HepG2 (cell line): ENCODE data around the gene RPS6KB1. TPM values are rescaled to one million over a fixed set of nuclear protein-coding genes. Genes with fewer than 3 reads are reported as not detected.

Experiments
- CREB1 ChIP-seq, 2 experiments: fragments of 450-650 bp in 1 of 2; IDR thresholded peaks; 2 replicates each; pipeline ENCODE4 v1.6.1; 2016 to 2017; ENCODE audit warnings: control low read depth in 1 of 2, mild to moderate bottlenecking in 1 of 2, missing compliant biosample characterization in 1 of 2, missing genetic modification characterization in 1 of 2
- HHEX ChIP-seq: IDR thresholded peaks from 2 replicates; pipeline ENCODE4 v1.6.1; 2016; ENCODE audit warnings: control low read depth
- MEIS1 ChIP-seq: sonication (generic); formaldehyde crosslinking; IDR thresholded peaks from 2 replicates; pipeline ENCODE4 v1.9.0; 2021; ENCODE audit warnings: mild to moderate bottlenecking, missing genetic modification reagents, moderate library complexity, borderline replicate concordance
- MIXL1 ChIP-seq: IDR thresholded peaks from 2 replicates; pipeline ENCODE4 v1.6.1; 2016
- POLR2AphosphoS5 ChIP-seq: IDR thresholded peaks from 2 replicates; pipeline ENCODE4 v1.6.1; 2012; ENCODE audit warnings: low read depth, low read length
- SP4 ChIP-seq: sonication (generic); formaldehyde crosslinking; IDR thresholded peaks from 2 replicates; pipeline ENCODE4 v1.8.1; 2023; ENCODE audit warnings: mild to moderate bottlenecking, missing genetic modification reagents
- SRSF4 ChIP-seq: fragments of 200-400 bp; formaldehyde crosslinking; IDR thresholded peaks from one replicate; pipeline ENCODE4 v1.6.1; 2018; ENCODE audit warnings: mild to moderate bottlenecking, low read depth, low read length, moderate library complexity; ENCODE audit not compliant: poor library complexity, severe bottlenecking
- TGIF2 ChIP-seq: IDR thresholded peaks from 2 replicates; pipeline ENCODE4 v1.6.1; 2016; ENCODE audit warnings: control low read depth, missing compliant biosample characterization
- ZFP1 ChIP-seq: IDR thresholded peaks from 2 replicates; pipeline ENCODE4 v1.6.1; 2016
- ZMAT3 ChIP-seq: sonication (generic); formaldehyde crosslinking; conservative IDR thresholded peaks from 2 replicates; pipeline ENCODE4 v1.7.0; 2021; ENCODE audit warnings: missing genetic modification reagents
- ZNF253 ChIP-seq: sonication (generic); formaldehyde crosslinking; IDR thresholded peaks from 2 replicates; pipeline ENCODE4 v1.8.0; 2022; ENCODE audit warnings: mild to moderate bottlenecking, missing genetic modification reagents, borderline replicate concordance
- ZNF530 ChIP-seq: sonication (generic); formaldehyde crosslinking; IDR thresholded peaks from 2 replicates; pipeline ENCODE4 v1.5.0; 2020; ENCODE audit warnings: low read depth, mild to moderate bottlenecking, missing genetic modification reagents
- ZNF570 ChIP-seq: sonication (generic); formaldehyde crosslinking; IDR thresholded peaks from 2 replicates; pipeline ENCODE4 v1.4.0; 2020; ENCODE audit warnings: mild to moderate bottlenecking, missing genetic modification reagents, borderline replicate concordance
- ZNF703 ChIP-seq: sonication (generic); formaldehyde crosslinking; IDR thresholded peaks from 2 replicates; pipeline ENCODE4 v1.5.1; 2020; ENCODE audit warnings: missing genetic modification reagents, mild to moderate bottlenecking, moderate library complexity, borderline replicate concordance
- ZNF777 ChIP-seq: sonication (generic); formaldehyde crosslinking; IDR thresholded peaks from 2 replicates; pipeline ENCODE4 v1.4.0; 2020; ENCODE audit warnings: missing genetic modification reagents
- polyA plus RNA-seq, 8 experiments: library from polyadenylated mRNA; depleted of rRNA in 3 of 8; stranded (reverse) in 7 of 8; unstranded in 1 of 8; fragments of >200 nt; fragmentation: Illumina TruSeq in 4 of 8; extraction: Trizol in 4 of 8; gene quantifications; 2 replicates each; pipeline versions ENCODE4 v1.2.1 to v1.2.3, GENCODE V29; 2011 to 2016; ENCODE audit warnings: low read depth in 4 of 8, missing spikeins in 1 of 8, mixed read lengths in 1 of 8; ENCODE audit not compliant: insufficient read depth in 1 of 8
- total RNA-seq, 5 experiments: library from RNA; depleted of rRNA; stranded (reverse); fragments of >200 nt; fragmentation: Illumina TruSeq; extraction: Trizol; gene quantifications; 2 replicates each; pipeline ENCODE4 v1.2.3, GENCODE V29; 2016; ENCODE audit warnings: low read depth in 1 of 5
- TF ChIP-seq, protein P1 (sequence below): IDR thresholded peaks from 2 replicates; pipeline ENCODE4 v1.6.1; 2016; ENCODE audit warnings: missing compliant biosample characterization, missing genetic modification reagents, borderline replicate concordance
- TF ChIP-seq, protein P2 (sequence below): IDR thresholded peaks from 2 replicates; pipeline ENCODE4 v1.6.1; 2012; ENCODE audit warnings: low read depth, low read length, improper control_type of control experiment
- TF ChIP-seq, protein P3 (sequence below): sonication (generic); formaldehyde crosslinking; conservative IDR thresholded peaks from 2 replicates; pipeline ENCODE4 v1.8.0; 2022; ENCODE audit warnings: low read depth, missing genetic modification reagents
- TF ChIP-seq, protein P4 (sequence below): sonication (generic); formaldehyde crosslinking; IDR thresholded peaks from 2 replicates; pipeline ENCODE4 v1.8.1; 2023; ENCODE audit warnings: mild to moderate bottlenecking, moderate library complexity, missing genetic modification reagents
- TF ChIP-seq, protein P5 (sequence below): sonication (generic); formaldehyde crosslinking; IDR thresholded peaks from 2 replicates; pipeline ENCODE4 v1.5.0; 2020; ENCODE audit warnings: mild to moderate bottlenecking, missing genetic modification reagents

RPS6KB1 gene
- total and polyA plus RNA-seq, 2 of the 13 experiments (the other 11 are each of a cell fraction or from before 2014, with no cell fraction given), result 16.5 to 42.2 TPM

DNA sequence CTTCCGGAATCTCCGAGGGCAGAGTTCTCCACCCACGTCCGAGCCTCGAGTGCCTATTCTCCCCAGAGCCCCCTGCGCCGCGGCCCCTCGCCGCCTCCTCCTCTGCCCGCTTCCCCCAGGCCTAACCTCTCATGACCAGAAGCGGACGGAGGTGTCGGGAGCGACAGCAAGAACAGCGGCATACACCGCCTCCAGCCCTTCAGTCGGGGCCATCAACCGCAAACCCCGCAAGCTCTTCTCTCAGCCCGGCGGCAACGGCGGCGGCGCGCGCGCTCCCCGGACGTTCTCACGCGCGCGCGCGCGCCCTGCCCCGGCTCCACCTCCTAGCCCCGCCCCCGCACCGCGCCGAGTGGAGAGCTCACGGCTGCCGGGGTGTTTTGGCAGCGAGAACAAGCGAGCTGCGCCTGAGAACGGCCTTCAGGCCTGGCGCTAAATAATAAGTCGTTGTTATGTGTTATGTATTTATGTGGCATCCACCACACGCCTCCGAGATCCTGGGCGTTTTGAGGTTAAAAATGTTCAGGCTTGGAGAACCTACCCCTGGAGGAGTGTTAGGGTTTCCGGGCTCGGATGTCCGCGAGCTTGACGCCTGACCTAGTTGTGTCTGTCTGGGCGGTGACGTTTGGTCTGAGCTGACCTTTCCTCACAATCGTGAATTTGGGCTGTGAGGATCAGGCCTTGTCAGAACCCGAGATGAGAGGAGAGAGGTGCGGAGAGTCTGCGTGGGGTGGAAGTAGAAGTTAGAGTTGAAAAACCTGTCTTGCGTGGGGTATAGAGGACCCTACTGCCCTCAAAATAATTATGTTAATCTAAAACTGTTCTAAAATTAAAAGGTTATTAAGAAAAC is 71.8 kb downstream of the RPS6KB1 start, which contains the start of gene RNFT1 (continued):
- TF ChIP-seq, protein P1, sequence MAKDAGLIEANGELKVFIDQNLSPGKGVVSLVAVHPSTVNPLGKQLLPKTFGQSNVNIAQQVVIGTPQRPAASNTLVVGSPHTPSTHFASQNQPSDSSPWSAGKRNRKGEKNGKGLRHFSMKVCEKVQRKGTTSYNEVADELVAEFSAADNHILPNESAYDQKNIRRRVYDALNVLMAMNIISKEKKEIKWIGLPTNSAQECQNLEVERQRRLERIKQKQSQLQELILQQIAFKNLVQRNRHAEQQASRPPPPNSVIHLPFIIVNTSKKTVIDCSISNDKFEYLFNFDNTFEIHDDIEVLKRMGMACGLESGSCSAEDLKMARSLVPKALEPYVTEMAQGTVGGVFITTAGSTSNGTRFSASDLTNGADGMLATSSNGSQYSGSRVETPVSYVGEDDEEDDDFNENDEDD (CRISPR knock-in tag), result peak; percentile 18; the same call in 1 of the 2 replicates
- TF ChIP-seq ZFP1 (CRISPR knock-in tag) (no peak; the same call in 1 of the 2 replicates), POLR2AphosphoS5 (peak; percentile 85), SP4 (peak; percentile 80), ZNF777 (CRISPR knock-in tag) (peak; percentile 98), HHEX (CRISPR knock-in tag) (no peak), ZNF253 (CRISPR knock-in tag) (no peak), CREB1 (IDR thresholded peaks at IDR 0.05) (0 out of 2 replicates have a peak, but pooled peaks have one; percentile 5), CREB1 (CRISPR knock-in tag; IDR thresholded peaks at IDR 0.05) (no peak), MEIS1 (CRISPR knock-in tag) (no peak), ZNF703 (no peak), TGIF2 (CRISPR knock-in tag) (no peak), ZNF530 (no peak), ZMAT3 (CRISPR knock-in tag) (no peak; the same call in 1 of the 2 replicates), ZNF570 (CRISPR knock-in tag) (no peak; the same call in 1 of the 2 replicates), MIXL1 (CRISPR knock-in tag) (peak; percentile 26; the same call in 1 of the 2 replicates), SRSF4 (no peak)
- TF ChIP-seq, protein P2, sequence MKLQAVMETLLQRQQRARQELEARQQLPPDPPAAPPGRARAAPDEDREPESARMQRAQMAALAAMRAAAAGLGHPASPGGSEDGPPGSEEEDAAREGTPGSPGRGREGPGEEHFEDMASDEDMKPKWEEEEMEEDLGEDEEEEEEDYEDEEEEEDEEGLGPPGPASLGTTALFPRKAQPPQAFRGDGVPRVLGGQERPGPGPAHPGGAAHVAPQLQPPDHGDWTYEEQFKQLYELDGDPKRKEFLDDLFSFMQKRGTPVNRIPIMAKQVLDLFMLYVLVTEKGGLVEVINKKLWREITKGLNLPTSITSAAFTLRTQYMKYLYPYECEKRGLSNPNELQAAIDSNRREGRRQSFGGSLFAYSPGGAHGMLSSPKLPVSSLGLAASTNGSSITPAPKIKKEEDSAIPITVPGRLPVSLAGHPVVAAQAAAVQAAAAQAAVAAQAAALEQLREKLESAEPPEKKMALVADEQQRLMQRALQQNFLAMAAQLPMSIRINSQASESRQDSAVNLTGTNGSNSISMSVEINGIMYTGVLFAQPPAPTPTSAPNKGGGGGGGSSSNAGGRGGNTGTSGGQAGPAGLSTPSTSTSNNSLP, result no peak; the same call in 1 of the 2 replicates
- TF ChIP-seq, protein P3, sequence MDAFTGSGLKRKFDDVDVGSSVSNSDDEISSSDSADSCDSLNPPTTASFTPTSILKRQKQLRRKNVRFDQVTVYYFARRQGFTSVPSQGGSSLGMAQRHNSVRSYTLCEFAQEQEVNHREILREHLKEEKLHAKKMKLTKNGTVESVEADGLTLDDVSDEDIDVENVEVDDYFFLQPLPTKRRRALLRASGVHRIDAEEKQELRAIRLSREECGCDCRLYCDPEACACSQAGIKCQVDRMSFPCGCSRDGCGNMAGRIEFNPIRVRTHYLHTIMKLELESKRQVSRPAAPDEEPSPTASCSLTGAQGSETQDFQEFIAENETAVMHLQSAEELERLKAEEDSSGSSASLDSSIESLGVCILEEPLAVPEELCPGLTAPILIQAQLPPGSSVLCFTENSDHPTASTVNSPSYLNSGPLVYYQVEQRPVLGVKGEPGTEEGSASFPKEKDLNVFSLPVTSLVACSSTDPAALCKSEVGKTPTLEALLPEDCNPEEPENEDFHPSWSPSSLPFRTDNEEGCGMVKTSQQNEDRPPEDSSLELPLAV (CRISPR knock-in tag), result no peak
- TF ChIP-seq, protein P4, sequence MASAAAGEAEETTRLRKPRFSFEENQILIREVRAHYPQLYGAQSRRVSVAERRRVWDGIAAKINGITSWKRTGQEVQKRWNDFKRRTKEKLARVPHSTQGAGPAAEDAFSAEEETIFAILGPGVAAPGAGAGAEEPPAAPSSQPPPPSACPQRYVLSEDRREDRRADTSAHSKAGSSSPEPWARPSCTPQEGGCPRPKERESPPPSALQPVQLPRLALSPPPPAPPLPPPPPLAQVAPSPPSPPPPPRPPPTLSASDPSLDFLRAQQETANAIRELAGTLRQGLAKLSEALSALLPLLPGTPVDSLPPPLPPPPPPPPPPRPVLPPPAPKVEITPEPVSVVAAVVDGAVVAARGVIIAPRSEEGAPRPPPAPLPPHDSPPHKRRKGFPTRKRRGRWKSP (CRISPR knock-in tag), result peak; percentile 16; the same call in 1 of the 2 replicates
- TF ChIP-seq, protein P5, sequence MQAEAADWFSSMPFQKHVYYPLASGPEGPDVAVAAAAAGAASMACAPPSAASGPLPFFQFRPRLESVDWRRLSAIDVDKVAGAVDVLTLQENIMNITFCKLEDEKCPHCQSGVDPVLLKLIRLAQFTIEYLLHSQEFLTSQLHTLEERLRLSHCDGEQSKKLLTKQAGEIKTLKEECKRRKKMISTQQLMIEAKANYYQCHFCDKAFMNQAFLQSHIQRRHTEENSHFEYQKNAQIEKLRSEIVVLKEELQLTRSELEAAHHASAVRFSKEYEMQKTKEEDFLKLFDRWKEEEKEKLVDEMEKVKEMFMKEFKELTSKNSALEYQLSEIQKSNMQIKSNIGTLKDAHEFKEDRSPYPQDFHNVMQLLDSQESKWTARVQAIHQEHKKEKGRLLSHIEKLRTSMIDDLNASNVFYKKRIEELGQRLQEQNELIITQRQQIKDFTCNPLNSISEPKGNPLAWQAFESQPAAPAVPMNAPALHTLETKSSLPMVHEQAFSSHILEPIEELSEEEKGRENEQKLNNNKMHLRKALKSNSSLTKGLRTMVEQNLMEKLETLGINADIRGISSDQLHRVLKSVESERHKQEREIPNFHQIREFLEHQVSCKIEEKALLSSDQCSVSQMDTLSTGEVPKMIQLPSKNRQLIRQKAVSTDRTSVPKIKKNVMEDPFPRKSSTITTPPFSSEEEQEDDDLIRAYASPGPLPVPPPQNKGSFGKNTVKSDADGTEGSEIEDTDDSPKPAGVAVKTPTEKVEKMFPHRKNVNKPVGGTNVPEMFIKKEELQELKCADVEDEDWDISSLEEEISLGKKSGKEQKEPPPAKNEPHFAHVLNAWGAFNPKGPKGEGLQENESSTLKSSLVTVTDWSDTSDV, result no peak
